ENCODE data around the gene MAPK12. TPM values are rescaled to one million over a fixed set of nuclear protein-coding genes. Genes with fewer than 3 reads are reported as not detected.

The MAPK12 gene
- total RNA-seq, 1 donor from 2014 or later: 46.6 TPM

GRCh38 chr22:50262973-50263617 is 1.6 kb upstream of the MAPK12 start:
- DNase-seq (ENCODE audit: low spot score): no peak
- H3K9me3 Mint-ChIP-seq (ENCODE audit: low read depth): no peaks in the 10 kb centered on the region
- H3K4me3 Mint-ChIP-seq (ENCODE audit: unreplicated experiment): no peak overlapping the region
- TF ChIP-seq, protein P1, sequence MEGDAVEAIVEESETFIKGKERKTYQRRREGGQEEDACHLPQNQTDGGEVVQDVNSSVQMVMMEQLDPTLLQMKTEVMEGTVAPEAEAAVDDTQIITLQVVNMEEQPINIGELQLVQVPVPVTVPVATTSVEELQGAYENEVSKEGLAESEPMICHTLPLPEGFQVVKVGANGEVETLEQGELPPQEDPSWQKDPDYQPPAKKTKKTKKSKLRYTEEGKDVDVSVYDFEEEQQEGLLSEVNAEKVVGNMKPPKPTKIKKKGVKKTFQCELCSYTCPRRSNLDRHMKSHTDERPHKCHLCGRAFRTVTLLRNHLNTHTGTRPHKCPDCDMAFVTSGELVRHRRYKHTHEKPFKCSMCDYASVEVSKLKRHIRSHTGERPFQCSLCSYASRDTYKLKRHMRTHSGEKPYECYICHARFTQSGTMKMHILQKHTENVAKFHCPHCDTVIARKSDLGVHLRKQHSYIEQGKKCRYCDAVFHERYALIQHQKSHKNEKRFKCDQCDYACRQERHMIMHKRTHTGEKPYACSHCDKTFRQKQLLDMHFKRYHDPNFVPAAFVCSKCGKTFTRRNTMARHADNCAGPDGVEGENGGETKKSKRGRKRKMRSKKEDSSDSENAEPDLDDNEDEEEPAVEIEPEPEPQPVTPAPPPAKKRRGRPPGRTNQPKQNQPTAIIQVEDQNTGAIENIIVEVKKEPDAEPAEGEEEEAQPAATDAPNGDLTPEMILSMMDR (IDR thresholded peaks at IDR 0.05): no peak
- no peak overlapping the region for H3K27ac Mint-ChIP-seq (ENCODE audit: unreplicated experiment)
- no peaks in the 10 kb centered on the region for H3K27me3 Mint-ChIP-seq (ENCODE audit: low read depth)
- no peaks in the 10 kb centered on the region for H3K36me3 Mint-ChIP-seq (ENCODE audit: low read depth)
- H3K4me1 Mint-ChIP-seq (ENCODE audit: low read depth): peaks cover 16% of the 10 kb centered on the region

DNA sequence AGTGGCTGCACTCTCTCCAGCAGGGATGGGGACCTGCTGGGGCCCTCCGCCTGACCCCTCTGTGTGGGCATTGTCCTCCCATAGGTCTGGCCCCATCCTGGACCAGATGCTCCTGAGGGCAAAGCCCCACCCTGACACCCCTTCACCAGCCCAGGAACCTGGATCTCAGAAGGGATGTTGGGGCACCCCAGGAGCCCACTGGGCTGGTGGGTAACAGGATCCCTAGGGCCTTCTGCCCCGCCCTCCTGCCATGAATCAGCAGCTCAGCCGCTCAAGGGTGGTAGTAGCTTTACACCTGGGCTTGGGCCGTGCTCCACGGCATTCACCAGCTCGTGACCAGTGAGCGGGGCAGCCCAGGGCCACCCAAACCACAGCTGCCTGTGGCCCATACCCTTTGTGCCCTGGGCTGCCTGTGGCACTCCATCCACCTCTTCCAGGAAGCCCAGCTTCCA is 1.0 kb upstream of the MAPK12 start:
- no peaks in the 10 kb centered on the region for H3K27me3 Mint-ChIP-seq (ENCODE audit: low read depth)

GRCh38 chr22:50260801-50261614 is 475 bp downstream of the MAPK12 start:
- no peaks in the 10 kb centered on the region for H3K27me3 Mint-ChIP-seq (ENCODE audit: low read depth)
- no peak for DNase-seq (ENCODE audit: low spot score)
- H3K4me3 Mint-ChIP-seq (ENCODE audit: unreplicated experiment): peak overlapping the region; percentile 77
- H3K27ac Mint-ChIP-seq (ENCODE audit: unreplicated experiment): peak overlapping the region; percentile 63
- no peaks in the 10 kb centered on the region for H3K36me3 Mint-ChIP-seq (ENCODE audit: low read depth)
- no peaks in the 10 kb centered on the region for H3K9me3 Mint-ChIP-seq (ENCODE audit: low read depth)
- H3K4me1 Mint-ChIP-seq (ENCODE audit: low read depth): peaks cover 14% of the 10 kb centered on the region
- TF ChIP-seq, protein P1 (IDR thresholded peaks at IDR 0.05): no peak

More for the DNA sequence above, 1.0 kb upstream of the MAPK12 start:
- Mint-ChIP-seq H3K36me3 (ENCODE audit: low read depth) (no peaks in the 10 kb centered on the region), H3K4me1 (ENCODE audit: low read depth) (peaks cover 14% of the 10 kb centered on the region), H3K4me3 (ENCODE audit: unreplicated experiment) (peak overlapping the region; percentile 65), H3K9me3 (ENCODE audit: low read depth) (no peaks in the 10 kb centered on the region), H3K27ac (ENCODE audit: unreplicated experiment) (peak overlapping the region; percentile 65)
- TF ChIP-seq, protein P1 (IDR thresholded peaks at IDR 0.05): no peak
- no peak for DNase-seq (ENCODE audit: low spot score)

- TF ChIP-seq, protein P1 (IDR thresholded peaks at IDR 0.05): no peak
Measured at GRCh38 chr22:50260434-50260800, 1.1 kb downstream of the MAPK12 start.

GRCh38 chr22:50259302-50259701 is 2.2 kb downstream of the MAPK12 start:
- Mint-ChIP-seq H3K27ac (ENCODE audit: unreplicated experiment) (no peak overlapping the region), H3K4me3 (ENCODE audit: unreplicated experiment) (peak overlapping the region; percentile 49), H3K36me3 (ENCODE audit: low read depth) (peaks cover 2% of the 10 kb centered on the region), H3K4me1 (ENCODE audit: low read depth) (peaks cover 14% of the 10 kb centered on the region), H3K9me3 (ENCODE audit: low read depth) (no peaks in the 10 kb centered on the region), H3K27me3 (ENCODE audit: low read depth) (no peaks in the 10 kb centered on the region)
- TF ChIP-seq, protein P1 (IDR thresholded peaks at IDR 0.05): no peak
- DNase-seq (ENCODE audit: low spot score): no peak

More at GRCh38 chr22:50260434-50260800, 1.1 kb downstream of the MAPK12 start:
- H3K36me3 Mint-ChIP-seq (ENCODE audit: low read depth): no peaks in the 10 kb centered on the region
- H3K4me3 Mint-ChIP-seq (ENCODE audit: unreplicated experiment): peak overlapping the region; percentile 77
- no peak for DNase-seq (ENCODE audit: low spot score)
- no peaks in the 10 kb centered on the region for H3K27me3 Mint-ChIP-seq (ENCODE audit: low read depth)
- peaks cover 14% of the 10 kb centered on the region for H3K4me1 Mint-ChIP-seq (ENCODE audit: low read depth)
- no peaks in the 10 kb centered on the region for H3K9me3 Mint-ChIP-seq (ENCODE audit: low read depth)
- H3K27ac Mint-ChIP-seq (ENCODE audit: unreplicated experiment): peak overlapping the region; percentile 63

Data from chondrocyte (in vitro differentiated cells).